Renal cortical epithelial cell (primary cell): ENCODE data around the gene PTPN1. TPM values are rescaled to one million over a fixed set of nuclear protein-coding genes. Genes with fewer than 3 reads are reported as not detected.

Experiments used
- DNase-seq: peaks from one replicate; pipeline ENCODE4 v3.0.0-alpha.2; 2011; ENCODE audit warnings: low read depth
- total RNA-seq: library from RNA; depleted of rRNA; stranded (reverse); fragments of >200 nt; gene quantifications from 2 replicates; pipeline ENCODE4 v1.2.3, GENCODE V29; 2014

The PTPN1 gene
- total RNA-seq, 1 donor from 2014 or later: 89.1 TPM

GRCh38 chr20:50513169-50514034 lies 3.2 kb downstream of the PTPN1 start:
- peak; percentile 77 for DNase-seq

- no peak for DNase-seq
Measured at GRCh38 chr20:50514035-50514337, 3.8 kb downstream of the PTPN1 start.

GRCh38 chr20:50514750-50515149 lies 4.6 kb downstream of the PTPN1 start:
- no peak for DNase-seq

- DNase-seq: peak; percentile 47
Measured at GRCh38 chr20:50515471-50516106, 5.4 kb downstream of the PTPN1 start.

- DNase-seq: no peak
Measured at GRCh38 chr20:50516180-50516934, 6.2 kb downstream of the PTPN1 start.

- DNase-seq: no peak
Measured at GRCh38 chr20:50516935-50517816, 7.0 kb downstream of the PTPN1 start.

GRCh38 chr20:50517817-50518154 lies 7.6 kb downstream of the PTPN1 start:
- no peak for DNase-seq

- DNase-seq: peak; percentile 72
Measured at GRCh38 chr20:50518270-50518721, 8.1 kb downstream of the PTPN1 start.

GRCh38 chr20:50519036-50519762 lies 9.0 kb downstream of the PTPN1 start:
- no peak for DNase-seq

GRCh38 chr20:50520222-50520880 lies 10.2 kb downstream of the PTPN1 start:
- no peak for DNase-seq

- no peak for DNase-seq
Measured at GRCh38 chr20:50521221-50522052, 11.3 kb downstream of the PTPN1 start.

GRCh38 chr20:50522053-50522674 lies 12.0 kb downstream of the PTPN1 start:
- no peak for DNase-seq

GRCh38 chr20:50523552-50524167 lies 13.5 kb downstream of the PTPN1 start:
- DNase-seq: no peak

- DNase-seq: no peak
Measured at GRCh38 chr20:50525681-50526080, 15.5 kb downstream of the PTPN1 start.

GRCh38 chr20:50526403-50526989 lies 16.3 kb downstream of the PTPN1 start:
- DNase-seq: no peak

GRCh38 chr20:50527068-50527605 lies 17.0 kb downstream of the PTPN1 start:
- no peak for DNase-seq

- DNase-seq: no peak
Measured at GRCh38 chr20:50528129-50528528, 17.9 kb downstream of the PTPN1 start.

- DNase-seq: no peak
Measured at GRCh38 chr20:50528804-50529351, 18.7 kb downstream of the PTPN1 start.
